GM12864 (cell line): ENCODE data around the gene RAB14.

Experiments used
- DNase-seq: peaks from one replicate; pipeline ENCODE4 v3.0.0-alpha.2; 2011; ENCODE audit warnings: low read depth
- H3K4me3 ChIP-seq: 2 replicates; pipeline ENCODE4 v1.5.1; 2011; ENCODE audit warnings: mild to moderate bottlenecking, low read depth, low read length, control low read depth
- CTCF ChIP-seq: IDR thresholded peaks from 2 replicates; pipeline ENCODE4 v1.5.1; 2011; ENCODE audit warnings: low read depth, mild to moderate bottlenecking, moderate library complexity, low read length, control low read depth, inconsistent platforms; ENCODE audit errors: missing control alignments

Gene RAB14

GRCh38 chr9:121192518-121192917 is 9.2 kb downstream of the RAB14 start:
- no peak overlapping the region for H3K4me3 ChIP-seq
- DNase-seq = no peak
- TF ChIP-seq CTCF = no peak

GRCh38 chr9:121191235-121191634 is 10.4 kb downstream of the RAB14 start:
- DNase-seq = no peak
- no peak for TF ChIP-seq CTCF
- no peak overlapping the region for H3K4me3 ChIP-seq

GRCh38 chr9:121189660-121190059 is 12.0 kb downstream of the RAB14 start:
- no peak for TF ChIP-seq CTCF
- H3K4me3 ChIP-seq = no peak overlapping the region

GRCh38 chr9:121189006-121189405 is 12.7 kb downstream of the RAB14 start:
- no peak for TF ChIP-seq CTCF
- H3K4me3 ChIP-seq = no peak overlapping the region
- DNase-seq = no peak

More at GRCh38 chr9:121189660-121190059, 12.0 kb downstream of the RAB14 start:
- no peak for DNase-seq

GRCh38 chr9:121187636-121188305 is 13.9 kb downstream of the RAB14 start:
- no peak for TF ChIP-seq CTCF
- DNase-seq = no peak
- H3K4me3 ChIP-seq = no peak overlapping the region

GRCh38 chr9:121185774-121186403 is 15.8 kb downstream of the RAB14 start:
- DNase-seq = no peak
- no peak for TF ChIP-seq CTCF
- H3K4me3 ChIP-seq = no peak overlapping the region; the same call in 1 of the 2 replicates
